Left lung (tissue), 10 donors: ENCODE measurements around the gene IFT27. TPM values are rescaled to one million over a fixed set of nuclear protein-coding genes. Genes with fewer than 3 reads are reported as not detected.

Source experiments
- ATAC-seq: fragments of 200-7000 bp; cut with Tn5 transposase; one replicate; pipeline ENCODE4 v1.9.1; 2020; ENCODE audit warnings: moderate library complexity
- DNase-seq, 4 donors: peaks; one replicate each; pipeline ENCODE4 v3.0.0-alpha.2; 2013 to 2020
- H3K27ac ChIP-seq, 2 donors: fragments of 200-600 bp; sonication (generic) in 1 of 2; one replicate each; pipeline versions ENCODE4 v1.5.0 to v1.8.0; 2020 to 2021
- H3K27me3 ChIP-seq, 2 donors: fragments of 200-600 bp; sonication (generic) in 1 of 2; one replicate each; pipeline versions ENCODE4 v1.5.0 to v1.8.0; 2020 to 2021
- H3K36me3 ChIP-seq, 2 donors: fragments of 200-600 bp; sonication (generic) in 1 of 2; one replicate each; pipeline versions ENCODE4 v1.5.0 to v1.8.0; 2020 to 2021
- H3K4me1 ChIP-seq, 2 donors: fragments of 200-600 bp; one replicate each; pipeline ENCODE4 v1.8.0; 2021
- H3K4me3 ChIP-seq, 2 donors: fragments of 200-600 bp; sonication (generic) in 1 of 2; one replicate each; pipeline versions ENCODE4 v1.5.0 to v1.8.0; 2020 to 2021; ENCODE audit warnings: mild to moderate bottlenecking in 1 of 2
- H3K9me3 ChIP-seq, 2 donors: fragments of 200-600 bp; sonication (generic) in 1 of 2; one replicate each; pipeline versions ENCODE4 v1.5.0 to v1.8.0; 2020 to 2021
- CTCF ChIP-seq, 2 donors: fragments of 200-600 bp; sonication (generic) in 1 of 2; IDR thresholded peaks; one replicate each; pipeline versions ENCODE4 v1.5.0 to v1.8.0; 2021; ENCODE audit warnings: antibody characterized with exemption in 2 of 2
- intact Hi-C, 2 donors: fragments of 100-400 bp; cut with DNase I; formaldehyde crosslinking; loops; one replicate each; pipeline versions ENCODE4 v1.11.2 to v1.14.2; 2022
- polyA plus RNA-seq, 6 donors: library from polyadenylated mRNA; unstranded; fragments of 120-200 nt; gene quantifications; one replicate each; pipeline ENCODE4 v1.2.1, GENCODE V29; 2013; ENCODE audit not compliant: insufficient read length in 6 of 6
- total RNA-seq, 2 donors: library from RNA; stranded (reverse); fragmentation: NEBNext Ultra II Directional; extraction: Animal tissue kit (Norgen Biotek cat#: 25700); gene quantifications; one replicate each; pipeline ENCODE4 v1.2.1, GENCODE V29; 2021
- donor health status: DM: no; HTN: yes; CAD: no.
- donor health status: DM: no; HTN: no; CAD: no.

Gene IFT27
- total and polyA plus RNA-seq, 8 donors = 24.5 to 59.0 (median 49.0) TPM

- TF ChIP-seq CTCF (IDR thresholded peaks at IDR 0.05) = no peak
- peaks cover 0 to 5% of the 10 kb centered on the region in 2 donors for H3K4me1 ChIP-seq
- intact Hi-C loops = no loop called here
- no peak for ATAC-seq
- H3K27me3 ChIP-seq = peaks cover 0 to 62% of the 10 kb centered on the region in 2 donors
- no peak overlapping the region for H3K27ac ChIP-seq
- H3K9me3 ChIP-seq = no peaks in the 10 kb centered on the region
- no peaks in the 10 kb centered on the region for H3K36me3 ChIP-seq
- DNase-seq = no peak
- H3K4me3 ChIP-seq = no peak overlapping the region
Measured at GRCh38 chr22:36730176-36730858, 45.6 kb downstream of the IFT27 start.

GRCh38 chr22:36729321-36729720, 46.6 kb downstream of the IFT27 start:
- Histone ChIP-seq H3K36me3 (no peaks in the 10 kb centered on the region), H3K27me3 (peaks cover 0 to 64% of the 10 kb centered on the region in 2 donors), H3K4me3 (no peak overlapping the region), H3K4me1 (no peaks in the 10 kb centered on the region), H3K27ac (no peak overlapping the region), H3K9me3 (no peaks in the 10 kb centered on the region)
- DNase-seq (no peak), ATAC-seq (no peak)
- TF ChIP-seq CTCF (IDR thresholded peaks at IDR 0.05) = no peak
- intact Hi-C loops = no loop called here

- no peaks in the 10 kb centered on the region for H3K4me1 ChIP-seq
- no peaks in the 10 kb centered on the region for H3K36me3 ChIP-seq
- intact Hi-C loops = no loop called here
- no peak for DNase-seq
- H3K9me3 ChIP-seq = no peaks in the 10 kb centered on the region
- no peak overlapping the region for H3K4me3 ChIP-seq
- TF ChIP-seq CTCF (IDR thresholded peaks at IDR 0.05) = no peak
- no peak overlapping the region for H3K27ac ChIP-seq
- H3K27me3 ChIP-seq = peaks cover 0 to 64% of the 10 kb centered on the region in 2 donors
- ATAC-seq = no peak
Measured at GRCh38 chr22:36728505-36728904, 47.4 kb downstream of the IFT27 start.

- intact Hi-C loops = no loop called here
- DNase-seq (no peak), ATAC-seq (no peak)
- Histone ChIP-seq H3K4me3 (no peak overlapping the region), H3K27me3 (peaks cover 0 to 69% of the 10 kb centered on the region in 2 donors), H3K36me3 (no peaks in the 10 kb centered on the region), H3K9me3 (no peaks in the 10 kb centered on the region), H3K4me1 (no peaks in the 10 kb centered on the region), H3K27ac (no peak overlapping the region)
- TF ChIP-seq CTCF (IDR thresholded peaks at IDR 0.05) = no peak
Measured at GRCh38 chr22:36727927-36728488, 47.9 kb downstream of the IFT27 start.

GRCh38 chr22:36727110-36727509, 48.8 kb downstream of the IFT27 start:
- ATAC-seq = no peak
- peaks cover 0 to 70% of the 10 kb centered on the region in 2 donors for H3K27me3 ChIP-seq
- TF ChIP-seq CTCF (IDR thresholded peaks at IDR 0.05) = no peak

More at GRCh38 chr22:36727110-36727509, 48.8 kb downstream of the IFT27 start:
- Histone ChIP-seq H3K36me3 (no peaks in the 10 kb centered on the region), H3K9me3 (no peaks in the 10 kb centered on the region), H3K27ac (no peak overlapping the region), H3K4me3 (no peak overlapping the region), H3K4me1 (no peaks in the 10 kb centered on the region)
- intact Hi-C loops = no loop called here
- no peak for DNase-seq
